HG02884 (cell line): ENCODE data around the gene PARVA.

Experiments used
- ATAC-seq: cut with Tn5 transposase; IDR thresholded peaks from one replicate; pipeline ENCODE4 v1.9.1; 2021; ENCODE audit warnings: mild to moderate bottlenecking, moderate library complexity; ENCODE audit not compliant: unreplicated experiment

Gene PARVA

DNA sequence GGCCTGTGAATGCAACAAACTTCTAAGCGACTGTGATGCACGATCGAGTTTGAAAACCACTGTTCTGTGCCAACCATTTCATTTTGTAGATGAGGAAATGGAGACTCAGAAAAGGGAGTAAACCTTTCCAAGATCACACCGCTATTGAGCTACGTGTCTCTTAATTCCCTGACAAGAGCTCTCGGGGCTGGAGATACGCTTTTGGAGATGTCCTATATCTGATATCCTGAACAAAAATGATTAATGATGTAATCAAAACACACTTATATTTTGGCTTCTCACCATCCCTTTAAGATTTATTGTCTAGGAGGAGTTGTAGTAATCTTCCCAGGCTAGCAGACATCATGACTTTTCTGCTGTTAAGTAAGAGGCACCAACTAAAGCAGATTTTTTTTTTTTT is 1.7 kb upstream of the PARVA start:
- no peak for ATAC-seq

DNA sequence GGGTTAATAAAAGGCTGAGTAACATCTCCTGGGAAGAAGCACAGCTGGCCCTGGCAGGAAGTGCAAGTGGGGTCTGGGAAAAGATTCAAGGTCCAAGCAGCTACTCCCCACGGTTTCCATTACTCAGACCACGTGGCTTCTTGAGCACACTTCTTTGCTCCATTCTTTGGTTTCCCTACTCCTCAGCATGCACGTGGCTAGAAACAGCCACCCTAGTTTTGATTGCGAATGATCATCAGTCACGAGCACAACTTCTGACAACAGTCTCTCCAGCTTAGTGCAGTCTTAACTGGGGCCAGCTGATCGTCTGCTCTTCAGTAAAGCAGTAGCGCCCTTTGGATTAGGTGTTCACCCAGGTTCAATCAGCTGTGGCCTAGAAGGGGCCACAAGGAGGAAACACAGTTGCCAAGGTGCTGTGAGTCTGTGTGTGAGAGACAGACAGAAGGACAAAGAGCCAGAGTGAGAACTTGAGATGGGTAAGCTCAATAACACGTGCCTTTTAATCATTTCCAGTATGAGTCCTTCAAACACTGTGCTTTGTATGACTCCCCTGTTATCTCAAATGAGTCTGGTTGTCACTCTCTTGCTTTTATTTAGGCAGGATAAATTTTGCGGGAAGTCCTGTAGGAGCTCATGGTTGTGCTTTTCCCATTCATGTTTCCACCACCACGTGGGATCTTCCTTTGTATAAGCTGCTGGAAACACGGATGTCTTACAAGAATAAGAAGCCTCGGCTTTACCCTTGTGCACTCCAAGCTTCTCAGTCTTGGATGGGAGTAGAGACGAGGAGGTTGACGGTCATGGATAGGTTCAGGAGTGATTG is 901 bp upstream of the PARVA start:
- no peak for ATAC-seq

DNA sequence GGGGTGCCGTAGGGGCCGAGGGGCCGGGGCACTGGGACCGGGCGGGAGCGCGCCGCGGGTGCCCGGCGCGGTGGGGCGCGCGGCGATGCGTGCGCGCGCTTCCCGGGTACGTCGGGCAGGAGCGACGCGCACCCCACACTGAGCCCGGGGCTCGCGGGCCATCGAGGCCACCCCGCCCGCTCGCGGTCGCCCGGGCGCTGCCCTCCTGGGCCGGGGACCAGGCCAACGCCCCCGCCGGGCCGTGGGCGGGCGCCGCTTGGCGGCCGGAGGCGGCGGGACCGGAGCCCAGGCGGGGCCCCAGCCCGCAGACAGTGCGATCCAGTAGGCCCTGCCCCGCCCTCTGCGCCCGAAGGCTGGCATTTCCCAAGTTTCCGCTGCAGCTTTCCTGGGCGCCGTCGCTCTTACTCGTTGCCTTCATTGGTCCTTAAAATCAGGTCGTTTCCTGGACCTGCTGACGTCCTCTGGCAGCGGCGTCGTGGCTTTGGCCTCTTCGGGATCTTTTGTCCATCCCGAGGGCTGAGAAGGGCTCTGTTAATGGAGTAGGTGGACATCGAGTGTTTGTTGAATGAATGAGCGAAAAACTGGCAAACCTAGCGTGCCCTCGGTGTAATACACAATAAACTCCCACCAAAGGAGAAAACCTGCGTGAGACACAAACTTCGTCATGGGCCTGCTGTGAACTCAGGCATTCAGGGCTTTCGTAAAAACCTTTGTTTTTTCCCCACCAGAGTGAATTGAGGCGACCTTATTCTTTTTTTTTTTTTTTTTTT is 638 bp downstream of the PARVA start:
- ATAC-seq: no peak

DNA sequence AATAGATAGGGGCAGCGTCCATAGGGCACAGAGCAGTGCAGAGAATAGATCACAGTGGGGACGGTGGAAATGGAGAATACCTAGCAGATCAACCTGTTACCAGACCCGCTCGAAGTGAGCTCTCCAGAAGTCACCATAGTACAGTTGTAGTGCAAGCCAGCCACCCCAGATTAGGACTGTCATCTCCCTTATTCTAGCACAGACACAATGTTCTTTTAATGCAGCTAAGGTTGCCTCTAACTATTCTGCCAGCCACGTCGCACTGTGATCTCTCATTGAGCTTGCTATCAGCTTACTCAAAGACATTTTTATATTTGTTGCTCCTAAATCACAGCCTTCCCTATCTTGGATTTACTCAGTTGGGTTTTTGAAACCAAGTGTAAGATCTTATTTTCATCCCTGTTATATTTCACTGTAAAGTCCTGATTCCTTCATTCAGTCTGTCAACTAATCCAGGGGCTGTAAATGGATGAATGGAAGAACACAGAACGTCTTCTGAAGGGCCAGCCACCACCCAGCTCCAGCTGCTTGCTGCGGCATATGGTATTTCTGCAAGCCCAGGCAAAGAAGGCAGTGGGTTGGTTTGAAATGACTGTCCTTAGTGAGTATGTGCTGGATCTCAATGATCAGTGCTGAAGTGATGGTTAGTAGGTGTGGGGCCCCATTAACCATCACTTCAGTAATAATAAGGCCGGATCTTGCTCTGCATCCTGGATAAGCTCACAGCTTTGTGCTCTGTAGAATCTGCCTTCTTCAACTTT is 3.4 kb downstream of the PARVA start:
- ATAC-seq: no peak

- no peak for ATAC-seq
Observed at GRCh38 chr11:12381875-12382274, 4.5 kb downstream of the PARVA start.

DNA sequence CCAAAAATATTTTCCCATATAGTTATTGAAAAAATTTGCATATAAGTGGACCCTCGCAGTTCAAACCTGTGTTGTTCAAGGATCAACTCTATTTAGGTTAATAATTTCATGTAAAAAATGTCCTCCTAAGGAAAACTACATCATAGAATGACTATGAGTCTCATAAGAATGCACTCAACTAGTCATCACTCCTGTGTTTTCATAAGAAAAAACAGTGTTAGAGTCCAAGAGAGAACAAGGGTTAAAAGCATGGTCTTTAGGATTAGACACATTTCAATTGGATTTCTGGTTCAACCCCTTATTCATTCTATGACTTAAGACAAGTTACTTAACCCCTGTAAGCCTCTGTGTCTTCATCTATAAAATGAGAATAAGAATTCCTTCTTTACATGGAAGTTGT is 5.1 kb downstream of the PARVA start:
- no peak for ATAC-seq

GRCh38 chr11:12386309-12386708 is 8.9 kb downstream of the PARVA start:
- ATAC-seq: no peak

DNA sequence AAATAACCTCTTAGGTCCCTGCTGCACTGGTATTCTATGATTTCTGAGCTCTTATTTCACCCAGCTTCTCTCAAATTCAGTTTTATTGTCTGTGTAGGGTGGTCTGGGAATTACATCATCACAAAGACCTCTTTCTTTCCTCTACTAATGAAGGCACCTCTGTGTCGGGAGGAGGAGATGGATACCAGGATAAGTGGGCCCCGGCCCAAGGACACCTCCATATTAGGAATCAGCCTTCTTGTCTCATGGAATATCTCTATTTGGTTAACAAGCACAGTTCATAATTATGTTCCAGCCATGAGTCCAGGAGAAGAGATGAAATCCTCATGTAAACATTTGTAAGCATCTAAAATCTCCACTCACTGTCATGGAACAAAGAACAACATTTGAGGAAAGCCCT is 9.4 kb downstream of the PARVA start:
- no peak for ATAC-seq

- ATAC-seq: no peak
Observed at GRCh38 chr11:12388173-12388572, 10.8 kb downstream of the PARVA start.

GRCh38 chr11:12388939-12389670 is 11.7 kb downstream of the PARVA start:
- ATAC-seq: no peak

GRCh38 chr11:12389676-12390657 is 12.6 kb downstream of the PARVA start:
- ATAC-seq: no peak

- no peak for ATAC-seq
Observed at GRCh38 chr11:12390687-12391110, 13.3 kb downstream of the PARVA start.

DNA sequence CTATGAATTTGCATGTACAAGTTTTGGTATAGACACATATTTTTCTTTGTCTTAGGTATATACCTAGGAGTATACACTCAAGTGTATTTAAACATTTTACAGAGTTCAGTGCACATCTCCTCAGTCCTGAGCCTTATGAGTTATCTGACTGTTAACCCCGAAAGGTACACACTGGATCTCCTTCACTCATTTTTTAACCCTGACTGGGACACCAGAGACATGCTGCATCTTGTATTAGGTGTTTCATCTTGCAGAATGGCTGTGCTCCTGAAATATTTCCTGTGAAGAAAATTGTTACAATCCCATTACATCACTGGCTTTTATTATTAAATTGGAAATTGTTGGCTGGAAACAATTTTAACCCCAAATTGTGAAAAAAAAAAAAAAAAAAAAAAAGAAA is 15.3 kb downstream of the PARVA start:
- no peak for ATAC-seq

DNA sequence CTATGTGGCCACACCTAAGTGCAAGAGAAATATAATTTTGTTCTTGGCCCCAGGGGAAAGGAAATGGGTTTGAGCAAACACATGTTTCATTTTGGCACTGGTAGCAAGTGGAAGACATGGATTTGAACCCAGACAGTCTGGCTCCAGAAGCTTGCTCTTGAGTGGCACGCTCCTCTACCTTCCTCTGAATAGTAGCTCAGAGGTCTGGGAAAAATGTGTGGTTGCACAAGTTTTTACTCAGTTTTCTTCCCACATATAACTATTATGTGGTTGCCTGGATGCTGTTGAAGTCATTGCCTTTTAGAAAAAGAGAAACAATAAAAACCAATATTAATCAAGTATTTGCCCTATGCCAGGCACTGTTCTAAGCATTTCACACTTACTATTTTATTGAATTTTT is 16.3 kb downstream of the PARVA start:
- ATAC-seq: no peak

GRCh38 chr11:12394601-12395000 is 17.2 kb downstream of the PARVA start:
- ATAC-seq: no peak

DNA sequence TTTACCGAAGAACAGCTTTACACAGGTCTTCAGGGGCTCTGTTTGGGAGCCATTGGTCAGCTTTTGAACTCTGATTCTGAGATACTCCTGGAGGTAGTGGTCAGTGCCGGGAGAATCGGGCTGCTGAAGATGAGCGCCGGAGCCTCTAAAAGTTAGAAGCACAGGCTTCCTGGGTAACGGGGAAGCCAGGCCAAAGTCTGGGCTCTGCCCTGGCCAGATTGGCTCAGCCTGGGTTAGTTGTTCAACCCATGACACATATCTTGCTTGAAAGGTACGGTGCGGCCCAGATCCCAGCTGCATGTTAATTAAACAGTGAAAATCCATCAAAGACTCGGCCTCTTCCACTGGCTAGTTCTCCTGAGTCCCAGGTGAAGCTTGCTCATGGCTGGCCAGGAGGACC is 18.0 kb downstream of the PARVA start:
- ATAC-seq: no peak

DNA sequence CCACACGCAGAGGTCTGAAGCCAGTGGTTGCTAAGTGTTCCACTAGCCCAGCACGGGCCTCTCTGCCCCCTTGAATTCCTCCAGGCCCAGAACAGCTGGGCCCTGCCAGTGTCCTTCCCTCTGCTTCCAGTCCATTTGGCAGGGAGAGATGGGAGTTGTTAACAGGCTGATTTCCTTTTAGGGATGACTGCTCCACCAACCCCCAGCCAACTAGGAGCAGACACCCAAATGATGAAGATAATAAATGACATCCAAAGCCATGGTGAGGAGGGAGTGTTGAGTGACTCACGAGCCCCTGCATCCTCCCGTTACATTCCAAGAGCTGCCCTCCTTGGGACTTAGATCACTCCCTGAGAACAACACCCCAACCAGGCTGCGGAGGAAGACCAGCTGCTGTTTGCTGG is 20.6 kb downstream of the PARVA start:
- no peak for ATAC-seq

DNA sequence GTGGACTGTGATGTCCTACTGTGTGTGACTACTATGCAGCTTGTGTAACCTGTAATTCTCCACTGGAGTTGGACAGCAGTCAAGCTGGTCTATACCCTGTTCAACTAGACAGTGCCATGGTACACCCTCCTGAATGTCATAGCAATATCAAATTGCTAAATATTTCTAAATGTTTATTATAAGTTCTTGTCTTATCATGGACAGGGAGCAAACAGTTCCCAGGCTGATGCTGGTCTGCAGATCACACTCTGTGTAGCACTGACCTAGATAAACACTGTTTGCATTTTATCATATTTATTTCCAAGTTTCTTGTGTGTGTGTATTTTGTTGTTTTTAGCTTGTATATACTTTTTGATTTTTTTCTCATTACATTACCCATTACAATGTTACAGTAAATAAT is 22.0 kb downstream of the PARVA start:
- no peak for ATAC-seq

DNA sequence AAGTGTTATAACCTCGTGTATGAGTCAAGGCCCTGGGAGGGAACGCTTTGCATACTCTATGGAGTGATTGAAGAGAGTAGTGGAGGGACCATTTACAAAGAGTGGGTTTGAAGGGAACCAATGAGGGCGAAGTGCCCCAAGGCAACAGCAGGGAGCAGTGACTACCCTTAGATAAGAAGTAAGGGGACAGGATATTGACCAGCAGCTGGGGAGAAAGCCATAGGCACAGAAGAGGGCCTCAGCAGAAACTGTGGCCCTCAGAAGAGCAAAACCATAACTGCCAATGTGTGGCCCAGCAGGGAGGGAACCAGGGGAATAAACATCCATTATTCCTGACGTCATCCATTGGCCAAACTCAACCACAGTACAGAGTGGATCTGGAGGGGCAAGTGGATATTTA is 24.7 kb downstream of the PARVA start:
- no peak for ATAC-seq

- no peak for ATAC-seq
Observed at GRCh38 chr11:12402691-12403120, 25.3 kb downstream of the PARVA start.
